Kidney glomerular epithelial cell (primary cell): ENCODE data around the gene TUBA8.
A peak's percentile ranks its signal among the peaks of the same experiment; 100 is the strongest.
"Not testable (repeated sequence)": the region's sequence is repeated elsewhere in the genome, so short reads cannot be mapped to it uniquely, and the experiment has no call there.

Source experiments
- DNase-seq: peaks from one replicate; lab custom pipeline; 2025; lab: John Stamatoyannopoulos, UW

The TUBA8 gene

GRCh38 chr22:18110194-18110953 is at the start of gene TUBA8:
TUBA8 (plus strand) TSS chr22:18110809; CDS start chr22:18110866, 57 bp downstream.
- peak; percentile 9 for DNase-seq

GRCh38 chr22:18062421-18062820 is 48.2 kb upstream of the TUBA8 start:
- DNase-seq, result no peak

- DNase-seq, result no peak
Observed at GRCh38 chr22:18063306-18063705, 47.3 kb upstream of the TUBA8 start.

- not testable (repeated sequence) for DNase-seq
Observed at GRCh38 chr22:18063715-18064114, 46.9 kb upstream of the TUBA8 start.

GRCh38 chr22:18064636-18065035 is 46.0 kb upstream of the TUBA8 start:
- no peak for DNase-seq

GRCh38 chr22:18065256-18065655 is 45.4 kb upstream of the TUBA8 start:
- DNase-seq, result no peak

GRCh38 chr22:18066181-18066859 is 44.3 kb upstream of the TUBA8 start:
- no peak for DNase-seq

GRCh38 chr22:18067121-18067520 is 43.5 kb upstream of the TUBA8 start:
- no peak for DNase-seq

GRCh38 chr22:18067548-18068341 is 42.9 kb upstream of the TUBA8 start:
- DNase-seq, result no peak

GRCh38 chr22:18068381-18068988 is 42.1 kb upstream of the TUBA8 start:
- peak; percentile 22 for DNase-seq

GRCh38 chr22:18069041-18069440 is 41.6 kb upstream of the TUBA8 start:
- no peak for DNase-seq

GRCh38 chr22:18070041-18070440 is 40.6 kb upstream of the TUBA8 start:
- no peak for DNase-seq

- DNase-seq, result no peak
Observed at GRCh38 chr22:18070556-18071306, 39.9 kb upstream of the TUBA8 start.

GRCh38 chr22:18071307-18071967 is 39.2 kb upstream of the TUBA8 start:
- not testable (repeated sequence) for DNase-seq

GRCh38 chr22:18071968-18072310 is 38.7 kb upstream of the TUBA8 start:
- no peak for DNase-seq

- DNase-seq, result no peak
Observed at GRCh38 chr22:18073467-18073866, 37.1 kb upstream of the TUBA8 start.

GRCh38 chr22:18073927-18074326 is 36.7 kb upstream of the TUBA8 start:
- DNase-seq, result not testable (repeated sequence)

GRCh38 chr22:18075101-18075719 is 35.4 kb upstream of the TUBA8 start:
- DNase-seq, result no peak

- DNase-seq, result peak; percentile 92
Observed at GRCh38 chr22:18075720-18076497, 34.7 kb upstream of the TUBA8 start.
